ENCODE results near the gene GOLGA1. TPM values are rescaled to one million over a fixed set of nuclear protein-coding genes. Genes with fewer than 3 reads are reported as not detected.
A peak's percentile ranks its signal among the peaks of the same experiment; 100 is the strongest.

Gene GOLGA1
- total and polyA plus RNA-seq, 9 of the 15 experiments (the other 6 are each of a cell fraction or from before 2014, with no cell fraction given) = 2.9 to 15.9 (median 8.5) TPM

DNA sequence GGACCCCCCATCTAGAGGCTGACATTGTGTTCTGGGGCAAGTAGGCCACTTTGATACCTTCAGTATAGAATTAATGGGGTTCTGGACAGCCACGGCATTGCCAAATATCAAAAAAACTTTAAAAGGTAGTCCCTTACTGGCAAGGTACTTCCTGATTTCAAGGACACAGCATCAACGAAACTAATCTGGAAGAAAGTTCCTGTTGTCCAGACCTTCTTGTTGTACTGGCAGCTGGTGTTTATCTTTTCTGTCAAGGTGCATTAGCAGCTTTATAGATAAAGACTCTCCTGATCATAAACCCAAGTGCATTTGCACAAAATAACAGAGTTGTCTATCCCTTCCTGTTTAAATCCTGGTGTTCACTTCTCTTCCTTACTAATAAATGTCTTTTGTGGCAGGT lies 23.7 kb upstream of the GOLGA1 start (continued):
- TF ChIP-seq, protein P1, sequence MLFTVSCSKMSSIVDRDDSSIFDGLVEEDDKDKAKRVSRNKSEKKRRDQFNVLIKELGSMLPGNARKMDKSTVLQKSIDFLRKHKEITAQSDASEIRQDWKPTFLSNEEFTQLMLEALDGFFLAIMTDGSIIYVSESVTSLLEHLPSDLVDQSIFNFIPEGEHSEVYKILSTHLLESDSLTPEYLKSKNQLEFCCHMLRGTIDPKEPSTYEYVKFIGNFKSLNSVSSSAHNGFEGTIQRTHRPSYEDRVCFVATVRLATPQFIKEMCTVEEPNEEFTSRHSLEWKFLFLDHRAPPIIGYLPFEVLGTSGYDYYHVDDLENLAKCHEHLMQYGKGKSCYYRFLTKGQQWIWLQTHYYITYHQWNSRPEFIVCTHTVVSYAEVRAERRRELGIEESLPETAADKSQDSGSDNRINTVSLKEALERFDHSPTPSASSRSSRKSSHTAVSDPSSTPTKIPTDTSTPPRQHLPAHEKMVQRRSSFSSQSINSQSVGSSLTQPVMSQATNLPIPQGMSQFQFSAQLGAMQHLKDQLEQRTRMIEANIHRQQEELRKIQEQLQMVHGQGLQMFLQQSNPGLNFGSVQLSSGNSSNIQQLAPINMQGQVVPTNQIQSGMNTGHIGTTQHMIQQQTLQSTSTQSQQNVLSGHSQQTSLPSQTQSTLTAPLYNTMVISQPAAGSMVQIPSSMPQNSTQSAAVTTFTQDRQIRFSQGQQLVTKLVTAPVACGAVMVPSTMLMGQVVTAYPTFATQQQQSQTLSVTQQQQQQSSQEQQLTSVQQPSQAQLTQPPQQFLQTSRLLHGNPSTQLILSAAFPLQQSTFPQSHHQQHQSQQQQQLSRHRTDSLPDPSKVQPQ (CRISPR knock-in tag; IDR thresholded peaks at IDR 0.05; ENCODE audit: borderline replicate concordance) = no peak
- TF ChIP-seq EP400 (IDR thresholded peaks at IDR 0.05) (peak; percentile 33; the same call in 1 of the 2 replicates), HSF4 (CRISPR knock-in tag; IDR thresholded peaks at IDR 0.05; ENCODE audit: borderline replicate concordance) (no peak), BRF1 (IDR thresholded peaks at IDR 0.05; ENCODE audit: borderline replicate concordance, extremely low read depth, insufficient read length) (no peak), ETV1 (tag; conservative IDR thresholded peaks at IDR 0.05; ENCODE audit: low read depth) (peak; percentile 74), TBL1XR1 (IDR thresholded peaks at IDR 0.05; ENCODE audit: low read length in 2 of 2) (peak in 1 of 2 experiments; percentile 75; a peak in 2 of 4 replicates), SIX5 (IDR thresholded peaks at IDR 0.05; ENCODE audit: borderline replicate concordance in 1 of 2, insufficient read depth in 1 of 2, low read depth in 1 of 2, low read length in 2 of 2) (no peak), HOXB6 (CRISPR knock-in tag; IDR thresholded peaks at IDR 0.05; ENCODE audit: borderline replicate concordance) (no peak), CREB1 (IDR thresholded peaks at IDR 0.05) (0 out of 2 replicates have a peak, but pooled peaks have one; percentile 46), CREB1 (CRISPR knock-in tag; IDR thresholded peaks at IDR 0.05) (no peak), BRCA1 (IDR thresholded peaks at IDR 0.05) (no peak), BRCA1 (CRISPR knock-in tag; IDR thresholded peaks at IDR 0.05) (no peak), NCOA1 (IDR thresholded peaks at IDR 0.05; ENCODE audit: low read depth) (no peak; the same call in 1 of the 2 replicates), POLR3A (IDR thresholded peaks at IDR 0.05; ENCODE audit: borderline replicate concordance, extremely low read depth, insufficient read depth, insufficient read length) (no peak), STAT5B (CRISPR knock-in tag; IDR thresholded peaks at IDR 0.05) (no peak), DMBX1 (CRISPR knock-in tag; IDR thresholded peaks at IDR 0.05; ENCODE audit: borderline replicate concordance) (peak; percentile 27; the same call in 1 of the 2 replicates)
- TF ChIP-seq, protein P2, sequence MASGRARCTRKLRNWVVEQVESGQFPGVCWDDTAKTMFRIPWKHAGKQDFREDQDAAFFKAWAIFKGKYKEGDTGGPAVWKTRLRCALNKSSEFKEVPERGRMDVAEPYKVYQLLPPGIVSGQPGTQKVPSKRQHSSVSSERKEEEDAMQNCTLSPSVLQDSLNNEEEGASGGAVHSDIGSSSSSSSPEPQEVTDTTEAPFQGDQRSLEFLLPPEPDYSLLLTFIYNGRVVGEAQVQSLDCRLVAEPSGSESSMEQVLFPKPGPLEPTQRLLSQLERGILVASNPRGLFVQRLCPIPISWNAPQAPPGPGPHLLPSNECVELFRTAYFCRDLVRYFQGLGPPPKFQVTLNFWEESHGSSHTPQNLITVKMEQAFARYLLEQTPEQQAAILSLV (tag; IDR thresholded peaks at IDR 0.05) = no peak
- TF ChIP-seq, protein P3, sequence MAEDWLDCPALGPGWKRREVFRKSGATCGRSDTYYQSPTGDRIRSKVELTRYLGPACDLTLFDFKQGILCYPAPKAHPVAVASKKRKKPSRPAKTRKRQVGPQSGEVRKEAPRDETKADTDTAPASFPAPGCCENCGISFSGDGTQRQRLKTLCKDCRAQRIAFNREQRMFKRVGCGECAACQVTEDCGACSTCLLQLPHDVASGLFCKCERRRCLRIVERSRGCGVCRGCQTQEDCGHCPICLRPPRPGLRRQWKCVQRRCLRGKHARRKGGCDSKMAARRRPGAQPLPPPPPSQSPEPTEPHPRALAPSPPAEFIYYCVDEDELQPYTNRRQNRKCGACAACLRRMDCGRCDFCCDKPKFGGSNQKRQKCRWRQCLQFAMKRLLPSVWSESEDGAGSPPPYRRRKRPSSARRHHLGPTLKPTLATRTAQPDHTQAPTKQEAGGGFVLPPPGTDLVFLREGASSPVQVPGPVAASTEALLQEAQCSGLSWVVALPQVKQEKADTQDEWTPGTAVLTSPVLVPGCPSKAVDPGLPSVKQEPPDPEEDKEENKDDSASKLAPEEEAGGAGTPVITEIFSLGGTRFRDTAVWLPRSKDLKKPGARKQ (CRISPR knock-in tag; IDR thresholded peaks at IDR 0.05) = no peak
- TF ChIP-seq, protein P4, sequence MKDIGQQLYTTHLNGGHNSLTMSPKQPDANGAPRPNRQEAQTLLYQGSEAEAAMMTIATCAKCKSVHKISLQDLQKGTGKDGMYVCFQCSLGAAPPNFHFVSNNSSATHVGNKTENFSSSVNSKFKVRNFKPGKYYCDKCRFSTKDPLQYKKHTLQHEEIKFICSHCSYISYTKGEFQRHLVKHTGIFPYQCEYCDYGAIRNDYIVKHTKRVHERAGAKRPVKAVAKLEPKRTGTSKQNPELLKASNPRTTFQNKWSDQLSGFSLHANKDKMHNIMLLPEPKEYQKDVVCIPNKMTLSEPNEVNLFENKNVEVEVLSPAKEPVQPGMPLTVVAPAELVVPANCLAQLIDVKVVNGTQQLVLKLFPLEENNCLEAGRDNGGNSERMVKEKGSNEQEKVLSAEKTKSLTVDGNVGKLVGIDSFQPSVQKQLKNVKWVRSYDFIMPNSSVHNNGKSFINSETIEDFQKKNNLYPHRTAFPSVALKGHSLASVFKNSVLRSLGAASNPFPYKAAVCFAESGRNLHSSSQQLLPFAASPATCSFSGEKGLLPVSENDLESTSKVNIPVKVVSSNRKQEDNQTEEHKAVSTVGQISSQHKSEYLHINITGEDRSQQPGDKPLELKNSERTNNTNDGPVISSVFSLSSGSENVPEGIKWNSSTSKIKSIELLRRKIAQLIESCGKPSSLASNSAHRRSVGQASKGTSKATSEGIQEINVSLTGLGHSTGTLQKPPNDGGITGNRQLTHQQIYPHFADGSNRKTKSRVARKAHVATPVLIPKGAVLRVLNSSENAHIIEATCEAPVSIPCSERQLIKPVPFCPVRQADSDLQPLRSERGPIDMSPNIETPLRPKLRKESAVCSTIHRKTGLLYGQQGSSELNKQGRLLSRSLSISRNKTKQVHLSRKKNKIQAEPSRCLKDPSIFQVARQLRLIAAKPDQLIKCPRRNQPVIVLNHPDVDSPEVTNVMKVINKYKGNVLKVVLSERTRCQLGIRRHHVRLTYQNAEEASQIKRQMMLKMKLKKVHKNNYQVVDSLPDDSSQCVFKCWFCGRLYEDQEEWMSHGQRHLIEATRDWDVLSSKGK (CRISPR knock-in tag; IDR thresholded peaks at IDR 0.05) = no peak
